A549 (cell line): Measurements from ENCODE around the gene HSF2BP. TPM values are rescaled to one million over a fixed set of nuclear protein-coding genes. Genes with fewer than 3 reads are reported as not detected.

Experiments
- ATAC-seq, 2 experiments: fragments of 200-7000 bp in 1 of 2; fragments of >200 bp in 1 of 2; cut with Nextera tagmentation in 1 of 2; cut with Tn5 transposase in 1 of 2; 3 replicates each; pipeline versions ENCODE4 v1.8.0 to v1.9.1; 2018 to 2020; ENCODE audit warnings: mild to moderate bottlenecking in 1 of 2, moderate library complexity in 1 of 2
- CTCF ChIA-PET: fragments of 300-600 bp; sonication (Branson Sonifier 250); formaldehyde crosslinking; extraction: SDS; loops from one replicate; lab custom pipeline; 2021; ENCODE audit warnings: antibody characterized with exemption, inconsistent platforms; lab: Yijun Ruan, JAX
- POLR2A ChIA-PET: fragments of 350-600 bp; formaldehyde crosslinking; extraction: SDS; loops from one replicate; lab custom pipeline; 2021; ENCODE audit warnings: antibody characterized with exemption, inconsistent platforms; lab: Yijun Ruan, JAX
- DNase-seq, 2 experiments: peaks; one replicate each; pipeline versions ENCODE4 v3.0.0 to v3.0.0-alpha.2; 2011 to 2016; ENCODE audit warnings: low read depth in 1 of 2, low spot score in 1 of 2
- FAIRE-seq: peaks from 2 replicates; lab custom pipeline; 2011; peaks lifted over from hg19 to GRCh38; lab: Jason Lieb, UNC
- H3K27ac ChIP-seq, 2 experiments: fragments of >200 bp; sonication (Bioruptor Twin); formaldehyde crosslinking; 3 replicates each; pipeline ENCODE4 v1.5.1; 2016 to 2017
- H3K4me1 ChIP-seq: fragments of >200 bp; sonication (Bioruptor Twin); formaldehyde crosslinking; 3 replicates; pipeline ENCODE4 v1.6.1; 2016
- H3K4me2 ChIP-seq: fragments of >200 bp; sonication (Bioruptor Twin); formaldehyde crosslinking; 3 replicates; pipeline ENCODE4 v1.6.1; 2016
- H3K4me3 ChIP-seq: fragments of >200 bp; sonication (Bioruptor Twin); formaldehyde crosslinking; 3 replicates; pipeline ENCODE4 v1.5.1; 2016
- H3K9me3 ChIP-seq: fragments of >200 bp; sonication (Bioruptor Twin); formaldehyde crosslinking; 3 replicates; pipeline ENCODE4 v1.6.1; 2016
- CTCF ChIP-seq: fragments of >200 bp; sonication (Bioruptor Twin); formaldehyde crosslinking; IDR thresholded peaks from 3 replicates; pipeline ENCODE4 v1.5.1; 2016
- EHF ChIP-seq: fragments of 250-450 bp; sonication (Bioruptor Pico); IDR thresholded peaks from 2 replicates; pipeline ENCODE4 v1.5.0; 2020; ENCODE audit warnings: mild to moderate bottlenecking
- EHMT2 ChIP-seq: fragments of 200-600 bp; sonication (generic); IDR thresholded peaks from 2 replicates; pipeline ENCODE4 v1.6.1; 2016; ENCODE audit warnings: antibody characterized with exemption, low read depth, mild to moderate bottlenecking, moderate library complexity
- EP300 ChIP-seq, 2 experiments: fragments of >200 bp; sonication (Bioruptor Twin); formaldehyde crosslinking; IDR thresholded peaks; 2 replicates in 1 of 2; 3 replicates in 1 of 2; pipeline ENCODE4 v1.6.1; 2016 to 2017
- FOSB ChIP-seq: fragments of 250-450 bp; sonication (Bioruptor Pico); IDR thresholded peaks from 2 replicates; pipeline ENCODE4 v1.5.0; 2020; ENCODE audit warnings: mild to moderate bottlenecking, moderate library complexity
- FOSL2 ChIP-seq, 2 experiments: fragments of 450-650 bp in 1 of 2; fragments of >200 bp in 1 of 2; sonication (Bioruptor Twin) in 1 of 2; formaldehyde crosslinking; IDR thresholded peaks; 2 replicates each; pipeline versions ENCODE4 v1.5.0 to v1.6.1; 2016 to 2020; ENCODE audit warnings: mild to moderate bottlenecking in 1 of 2, moderate library complexity in 1 of 2
- FOXS1 ChIP-seq: fragments of 250-450 bp; sonication (Bioruptor Pico); IDR thresholded peaks from 2 replicates; pipeline ENCODE4 v1.5.0; 2020; ENCODE audit warnings: mild to moderate bottlenecking, moderate library complexity
- GATA3 ChIP-seq: IDR thresholded peaks from 2 replicates; pipeline ENCODE4 v1.6.1; 2012; ENCODE audit warnings: borderline replicate concordance
- HDAC2 ChIP-seq: fragments of 200-600 bp; sonication (generic); IDR thresholded peaks from 2 replicates; pipeline ENCODE4 v1.6.1; 2016
- HES2 ChIP-seq: fragments of >200 bp; sonication (Bioruptor Twin); formaldehyde crosslinking; IDR thresholded peaks from 2 replicates; pipeline ENCODE4 v1.6.1; 2016
- HEYL ChIP-seq: fragments of 250-450 bp; sonication (Bioruptor Pico); IDR thresholded peaks from 2 replicates; pipeline ENCODE4 v1.8.0; 2021; ENCODE audit warnings: mild to moderate bottlenecking, moderate library complexity
- HOXB13 ChIP-seq: fragments of 250-450 bp; sonication (Bioruptor Pico); IDR thresholded peaks from 2 replicates; pipeline ENCODE4 v1.5.0; 2020; ENCODE audit warnings: low read depth, mild to moderate bottlenecking, moderate library complexity
- HOXB5 ChIP-seq: fragments of 250-450 bp; sonication (Bioruptor Pico); IDR thresholded peaks from 2 replicates; pipeline ENCODE4 v1.5.0; 2020; ENCODE audit warnings: mild to moderate bottlenecking, moderate library complexity
- JUN ChIP-seq, 2 experiments: fragments of >200 bp; sonication (Bioruptor Twin); formaldehyde crosslinking; IDR thresholded peaks; 2 replicates in 1 of 2; 3 replicates in 1 of 2; pipeline ENCODE4 v1.6.1; 2016 to 2017
- JUNB ChIP-seq: fragments of >200 bp; sonication (Bioruptor Twin); formaldehyde crosslinking; IDR thresholded peaks from 2 replicates; pipeline ENCODE4 v1.6.1; 2016
- KDM5A ChIP-seq: fragments of 200-600 bp; sonication (generic); IDR thresholded peaks from 2 replicates; pipeline ENCODE4 v1.6.1; 2016; ENCODE audit warnings: antibody characterized with exemption, mild to moderate bottlenecking
- MAFK ChIP-seq: fragments of 450-650 bp; IDR thresholded peaks from 2 replicates; pipeline ENCODE4 v1.6.1; 2014; ENCODE audit not compliant: partially characterized antibody
- MAZ ChIP-seq: fragments of 150-350 bp; IDR thresholded peaks from 2 replicates; pipeline ENCODE4 v1.6.1; 2014; ENCODE audit warnings: antibody characterized with exemption, low read depth, low read length, borderline replicate concordance
- NFE2L2 ChIP-seq: fragments of 150-350 bp; conservative IDR thresholded peaks from 2 replicates; pipeline ENCODE4 v1.6.1; 2014; ENCODE audit warnings: low read length
- NPAS2 ChIP-seq: fragments of 250-450 bp; sonication (Bioruptor Pico); IDR thresholded peaks from 2 replicates; pipeline ENCODE4 v1.8.0; 2022; ENCODE audit warnings: mild to moderate bottlenecking, moderate library complexity, borderline replicate concordance
- PHF8 ChIP-seq: fragments of 200-600 bp; sonication (generic); IDR thresholded peaks from 2 replicates; pipeline ENCODE4 v1.6.1; 2016; ENCODE audit warnings: low read depth, mild to moderate bottlenecking, antibody characterized with exemption, moderate library complexity, borderline replicate concordance
- POLR2AphosphoS2 ChIP-seq: conservative IDR thresholded peaks from 2 replicates; pipeline ENCODE4 v1.6.1; 2012; ENCODE audit warnings: low read length, improper control_type of control experiment, inconsistent platforms
- RCOR1 ChIP-seq: fragments of 150-350 bp; IDR thresholded peaks from 2 replicates; pipeline ENCODE4 v1.6.1; 2014; ENCODE audit warnings: antibody characterized with exemption, low read length, low read depth
- RFX5 ChIP-seq: fragments of 450-650 bp; IDR thresholded peaks from 2 replicates; pipeline ENCODE4 v1.7.1; 2014; ENCODE audit warnings: antibody characterized with exemption, mild to moderate bottlenecking, moderate library complexity
- RNF2 ChIP-seq: fragments of 200-600 bp; sonication (generic); IDR thresholded peaks from 2 replicates; pipeline ENCODE4 v1.6.1; 2016; ENCODE audit warnings: low read depth, mild to moderate bottlenecking, antibody characterized with exemption, moderate library complexity, borderline replicate concordance
- SMC3 ChIP-seq: fragments of >200 bp; sonication (Bioruptor Twin); formaldehyde crosslinking; IDR thresholded peaks from 3 replicates; pipeline ENCODE4 v1.6.1; 2018; ENCODE audit warnings: inconsistent platforms
- SREBF2 ChIP-seq: fragments of 450-650 bp; IDR thresholded peaks from 2 replicates; pipeline ENCODE4 v1.6.1; 2014; ENCODE audit warnings: mild to moderate bottlenecking, moderate library complexity
- TFCP2L1 ChIP-seq: fragments of 250-450 bp; sonication (Bioruptor Pico); IDR thresholded peaks from 2 replicates; pipeline ENCODE4 v1.5.0; 2021; ENCODE audit warnings: mild to moderate bottlenecking
- TP53 ChIP-seq: fragments of 250-450 bp; sonication (Bioruptor Pico); IDR thresholded peaks from 2 replicates; pipeline ENCODE4 v1.5.0; 2021; ENCODE audit warnings: mild to moderate bottlenecking, moderate library complexity
- ZNF302 ChIP-seq: fragments of 250-450 bp; sonication (Bioruptor Pico); IDR thresholded peaks from 2 replicates; pipeline ENCODE4 v1.9.0; 2021; ENCODE audit warnings: inconsistent platforms, mild to moderate bottlenecking, moderate library complexity
- ZSCAN20 ChIP-seq: fragments of 250-450 bp; sonication (Bioruptor Pico); IDR thresholded peaks from 2 replicates; pipeline ENCODE4 v1.8.0; 2022; ENCODE audit warnings: mild to moderate bottlenecking, moderate library complexity
- WGBS: methylation state at CpG from one replicate; pipeline ENCODE4 v1.1.6; 2017; ENCODE audit errors: missing lambda C conversion rate; 5-methylcytosine and 5-hydroxymethylcytosine counted together
- polyA plus RNA-seq, 4 experiments: library from polyadenylated mRNA; depleted of rRNA in 3 of 4; stranded (reverse); fragments of >200 nt; fragmentation: RNase III in 1 of 4; extraction: RNeasy Plus Mini Kit Qiagen cat#74134 plus additional on column Dnase treatment in 1 of 4; gene quantifications; 2 replicates in 3 of 4; 3 replicates in 1 of 4; pipeline ENCODE4 v1.2.3, GENCODE V29; 2011 to 2017
- TF ChIP-seq, protein P1 (sequence below): IDR thresholded peaks from 2 replicates; pipeline ENCODE4 v1.6.1; 2012
- TF ChIP-seq, protein P2 (sequence below): fragments of 450-650 bp; IDR thresholded peaks from 2 replicates; pipeline ENCODE4 v1.6.1; 2014; ENCODE audit warnings: antibody characterized with exemption
- TF ChIP-seq, protein P3 (sequence below): fragments of 250-450 bp; sonication (Bioruptor Pico); IDR thresholded peaks from 2 replicates; pipeline ENCODE4 v1.5.0; 2020; ENCODE audit warnings: low read depth, mild to moderate bottlenecking, moderate library complexity
- TF ChIP-seq, protein P4 (sequence below): fragments of 250-450 bp; sonication (Bioruptor Pico); IDR thresholded peaks from 2 replicates; pipeline ENCODE4 v1.5.0; 2021; ENCODE audit warnings: mild to moderate bottlenecking, moderate library complexity, borderline replicate concordance

The HSF2BP gene
- polyA plus RNA-seq, 2 of the 4 experiments (the other 2 are of a cell fraction) = 1.7 to 3.1 TPM

DNA sequence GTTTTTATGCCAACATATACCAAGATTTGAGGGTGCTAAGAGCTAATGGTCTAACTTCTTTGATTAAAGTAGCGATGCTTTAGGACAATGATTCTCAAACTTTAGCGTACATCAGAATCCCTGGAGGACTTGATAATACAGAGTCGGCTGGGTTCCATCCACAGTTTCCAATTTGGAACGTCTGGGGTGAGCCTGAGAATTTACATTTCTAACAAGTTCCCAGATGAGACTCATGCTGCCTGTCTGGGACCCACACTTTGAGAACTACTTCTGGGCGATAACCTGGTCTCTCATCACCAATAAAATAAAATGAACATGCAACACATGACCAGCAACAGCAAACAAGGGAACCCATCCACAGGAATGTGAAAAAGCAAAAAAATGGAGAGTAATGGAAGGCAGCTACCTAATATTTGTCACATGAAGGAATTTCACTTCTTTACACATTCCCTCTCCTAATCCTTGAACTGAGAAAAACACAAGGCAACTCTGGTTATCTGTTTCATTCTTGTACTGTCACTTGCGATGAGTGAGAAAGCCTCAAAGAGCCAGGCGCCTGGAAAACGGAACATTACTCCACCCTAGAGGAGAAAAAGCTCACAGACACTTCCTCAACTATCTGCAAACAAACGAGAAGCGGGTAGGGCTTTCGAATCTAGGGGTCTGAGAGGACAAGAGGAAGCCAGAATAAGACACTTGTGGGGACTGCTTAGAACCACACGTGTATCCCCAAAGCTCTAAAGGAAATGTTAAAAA is 14.0 kb downstream of the HSF2BP start:
- CTCF ChIA-PET = interaction anchor here (0.9 to 4.4 kb wide), 25 partner anchors 11 to 319 kb away, joined by 3 to 49 read pairs (median 5); partner anchors contain the start of genes HSF2BP and RRP1B
- WGBS = 23% methylated on average over 12 of the region's 12 CpGs
- peak overlapping the region; percentile 97 to 98 for H3K27ac ChIP-seq
- H3K4me3 ChIP-seq = no peak overlapping the region
- H3K4me2 ChIP-seq = peak overlapping the region; percentile 72
- FAIRE-seq (no peak), DNase-seq (peak; percentile 53 to 90), ATAC-seq (peak; percentile 87 to 89)
- peaks cover 35% of the 10 kb centered on the region for H3K4me1 ChIP-seq
- POLR2A ChIA-PET = interaction anchor here (0.6 to 1.6 kb wide), 7 partner anchors 33 to 341 kb away, joined by 3 to 6 read pairs (median 4); no protein-coding TSS in a partner anchor
- H3K9me3 ChIP-seq = no peaks in the 10 kb centered on the region
- TF ChIP-seq SREBF2 (no peak), HOXB13 (CRISPR knock-in tag) (0 out of 2 replicates have a peak, but pooled peaks have one; percentile 55), TP53 (CRISPR knock-in tag) (no peak), EHMT2 (no peak), RFX5 (no peak), JUN (IDR thresholded peaks at IDR 0.05) (peak in 1 of 2 experiments; percentile 58; a peak in 4 of 5 replicates), FOXS1 (CRISPR knock-in tag) (peak; percentile 62; the same call in 1 of the 2 replicates), FOSL2 (IDR thresholded peaks at IDR 0.05) (no peak), FOSL2 (CRISPR knock-in tag; IDR thresholded peaks at IDR 0.05) (no peak), NFE2L2 (no peak), GATA3 (no peak), JUNB (no peak), RCOR1 (no peak), HEYL (CRISPR knock-in tag) (no peak), MAFK (no peak), RNF2 (no peak), HDAC2 (no peak), EHF (CRISPR knock-in tag) (no peak), SMC3 (peak; percentile 82), NPAS2 (no peak), TFCP2L1 (CRISPR knock-in tag) (no peak), ZSCAN20 (CRISPR knock-in tag) (no peak), CTCF (peak; percentile 64), MAZ (no peak), PHF8 (no peak), KDM5A (no peak), EP300 (IDR thresholded peaks at IDR 0.05) (peak in 1 of 2 experiments; percentile 33; a peak in 1 of 5 replicates), POLR2AphosphoS2 (no peak), FOSB (CRISPR knock-in tag) (no peak), HES2 (no peak), HOXB5 (CRISPR knock-in tag) (no peak), ZNF302 (CRISPR knock-in tag) (no peak)
- TF ChIP-seq, protein P1, sequence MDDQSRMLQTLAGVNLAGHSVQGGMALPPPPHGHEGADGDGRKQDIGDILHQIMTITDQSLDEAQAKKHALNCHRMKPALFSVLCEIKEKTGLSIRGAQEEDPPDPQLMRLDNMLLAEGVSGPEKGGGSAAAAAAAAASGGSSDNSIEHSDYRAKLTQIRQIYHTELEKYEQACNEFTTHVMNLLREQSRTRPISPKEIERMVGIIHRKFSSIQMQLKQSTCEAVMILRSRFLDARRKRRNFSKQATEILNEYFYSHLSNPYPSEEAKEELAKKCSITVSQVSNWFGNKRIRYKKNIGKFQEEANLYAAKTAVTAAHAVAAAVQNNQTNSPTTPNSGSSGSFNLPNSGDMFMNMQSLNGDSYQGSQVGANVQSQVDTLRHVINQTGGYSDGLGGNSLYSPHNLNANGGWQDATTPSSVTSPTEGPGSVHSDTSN = no peak
- TF ChIP-seq, protein P2, sequence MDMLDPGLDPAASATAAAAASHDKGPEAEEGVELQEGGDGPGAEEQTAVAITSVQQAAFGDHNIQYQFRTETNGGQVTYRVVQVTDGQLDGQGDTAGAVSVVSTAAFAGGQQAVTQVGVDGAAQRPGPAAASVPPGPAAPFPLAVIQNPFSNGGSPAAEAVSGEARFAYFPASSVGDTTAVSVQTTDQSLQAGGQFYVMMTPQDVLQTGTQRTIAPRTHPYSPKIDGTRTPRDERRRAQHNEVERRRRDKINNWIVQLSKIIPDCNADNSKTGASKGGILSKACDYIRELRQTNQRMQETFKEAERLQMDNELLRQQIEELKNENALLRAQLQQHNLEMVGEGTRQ = peak; percentile 32; the same call in 1 of the 2 replicates
- TF ChIP-seq, protein P3, sequence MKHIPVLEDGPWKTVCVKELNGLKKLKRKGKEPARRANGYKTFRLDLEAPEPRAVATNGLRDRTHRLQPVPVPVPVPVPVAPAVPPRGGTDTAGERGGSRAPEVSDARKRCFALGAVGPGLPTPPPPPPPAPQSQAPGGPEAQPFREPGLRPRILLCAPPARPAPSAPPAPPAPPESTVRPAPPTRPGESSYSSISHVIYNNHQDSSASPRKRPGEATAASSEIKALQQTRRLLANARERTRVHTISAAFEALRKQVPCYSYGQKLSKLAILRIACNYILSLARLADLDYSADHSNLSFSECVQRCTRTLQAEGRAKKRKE (CRISPR knock-in tag) = 0 out of 2 replicates have a peak, but pooled peaks have one; percentile 28
- TF ChIP-seq, protein P4, sequence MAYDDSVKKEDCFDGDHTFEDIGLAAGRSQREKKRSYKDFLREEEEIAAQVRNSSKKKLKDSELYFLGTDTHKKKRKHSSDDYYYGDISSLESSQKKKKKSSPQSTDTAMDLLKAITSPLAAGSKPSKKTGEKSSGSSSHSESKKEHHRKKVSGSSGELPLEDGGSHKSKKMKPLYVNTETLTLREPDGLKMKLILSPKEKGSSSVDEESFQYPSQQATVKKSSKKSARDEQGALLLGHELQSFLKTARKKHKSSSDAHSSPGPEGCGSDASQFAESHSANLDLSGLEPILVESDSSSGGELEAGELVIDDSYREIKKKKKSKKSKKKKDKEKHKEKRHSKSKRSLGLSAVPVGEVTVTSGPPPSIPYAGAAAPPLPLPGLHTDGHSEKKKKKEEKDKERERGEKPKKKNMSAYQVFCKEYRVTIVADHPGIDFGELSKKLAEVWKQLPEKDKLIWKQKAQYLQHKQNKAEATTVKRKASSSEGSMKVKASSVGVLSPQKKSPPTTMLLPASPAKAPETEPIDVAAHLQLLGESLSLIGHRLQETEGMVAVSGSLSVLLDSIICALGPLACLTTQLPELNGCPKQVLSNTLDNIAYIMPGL (CRISPR knock-in tag) = no peak
